Lower lobe of right lung (tissue), 2 donors: Measurements from ENCODE around the gene HOXA7. TPM values are rescaled to one million over a fixed set of nuclear protein-coding genes. Genes with fewer than 3 reads are reported as not detected.

Experiments used
- ATAC-seq, 2 donors: fragments of 200-7000 bp; cut with Tn5 transposase; one replicate each; pipeline ENCODE4 v1.9.1; 2020 to 2022; ENCODE audit warnings: mild to moderate bottlenecking in 2 of 2, moderate library complexity in 2 of 2
- DNase-seq: peaks from one replicate; pipeline ENCODE4 v3.0.0-alpha.2; 2020
- H3K27ac ChIP-seq: fragments of 200-600 bp; one replicate; pipeline ENCODE4 v1.8.0; 2022
- H3K27me3 ChIP-seq: fragments of 200-600 bp; one replicate; pipeline ENCODE4 v1.8.0; 2022; ENCODE audit warnings: low read depth
- H3K36me3 ChIP-seq: fragments of 200-600 bp; one replicate; pipeline ENCODE4 v1.8.0; 2022; ENCODE audit warnings: mild to moderate bottlenecking
- H3K4me1 ChIP-seq: fragments of 200-600 bp; one replicate; pipeline ENCODE4 v1.8.0; 2022
- H3K4me3 ChIP-seq: fragments of 200-600 bp; one replicate; pipeline ENCODE4 v1.8.0; 2022; ENCODE audit warnings: mild to moderate bottlenecking
- H3K9me3 ChIP-seq: fragments of 200-600 bp; one replicate; pipeline ENCODE4 v1.8.0; 2022
- CTCF ChIP-seq: fragments of 200-600 bp; IDR thresholded peaks from one replicate; pipeline ENCODE4 v1.8.0; 2022; ENCODE audit warnings: antibody characterized with exemption, mild to moderate bottlenecking
- intact Hi-C: fragments of 100-400 bp; cut with DNase I; formaldehyde crosslinking; loops from one replicate; pipeline ENCODE4 v1.11.0; 2022
- total RNA-seq: library from RNA; stranded (reverse); fragmentation: NEBNext Ultra II Directional; extraction: Animal tissue kit (Norgen Biotek cat#: 25700); gene quantifications from one replicate; pipeline ENCODE4 v1.2.1, GENCODE V29; 2021
- donor health status: DM: no; HTN: yes; CAD: no; lungs with severe emphysema.

HOXA7 gene
- total RNA-seq, 1 donor from 2014 or later, result 2.2 TPM

- no peaks in the 10 kb centered on the region for H3K36me3 ChIP-seq
- ATAC-seq (no peak), DNase-seq (no peak)
- no peaks in the 10 kb centered on the region for H3K9me3 ChIP-seq
- H3K4me1 ChIP-seq, result peaks cover 36% of the 10 kb centered on the region
- no peak overlapping the region for H3K4me3 ChIP-seq
- no peak for TF ChIP-seq CTCF
- no peak overlapping the region for H3K27ac ChIP-seq
- intact Hi-C loops, result no loop called here
- peaks cover 99% of the 10 kb centered on the region for H3K27me3 ChIP-seq
Observed at GRCh38 chr7:27176524-27176845, 20.0 kb upstream of the HOXA7 start.

- no peak overlapping the region for H3K4me3 ChIP-seq
- H3K27me3 ChIP-seq, result peaks cover 100% of the 10 kb centered on the region
- no peaks in the 10 kb centered on the region for H3K36me3 ChIP-seq
- H3K9me3 ChIP-seq, result no peaks in the 10 kb centered on the region
- intact Hi-C loops, result no loop called here
- TF ChIP-seq CTCF, result no peak
- DNase-seq (peak; percentile 12), ATAC-seq (no peak)
- peaks cover 36% of the 10 kb centered on the region for H3K4me1 ChIP-seq
- H3K27ac ChIP-seq, result no peak overlapping the region
Observed at GRCh38 chr7:27175626-27176523, 19.4 kb upstream of the HOXA7 start.

- peaks cover 38% of the 10 kb centered on the region for H3K4me1 ChIP-seq
- intact Hi-C loops, result no loop called here
- no peak for ATAC-seq
- H3K9me3 ChIP-seq, result no peaks in the 10 kb centered on the region
- no peak for DNase-seq
- H3K36me3 ChIP-seq, result no peaks in the 10 kb centered on the region
- no peak overlapping the region for H3K4me3 ChIP-seq
- TF ChIP-seq CTCF, result no peak
- peaks cover 100% of the 10 kb centered on the region for H3K27me3 ChIP-seq
- H3K27ac ChIP-seq, result no peak overlapping the region
Observed at GRCh38 chr7:27174874-27175625, 18.6 kb upstream of the HOXA7 start.

GRCh38 chr7:27173956-27174873, 17.7 kb upstream of the HOXA7 start, which contains the start of gene HOXA10:
Gene HOXA10, minus strand, starts transcription at chr7:27174320. Its CDS starts 14 bp downstream, at chr7:27174306.
- Histone ChIP-seq H3K27ac (no peak within 1 kb of the TSS), H3K4me1 (peaks cover 38% of the 10 kb centered on the region), H3K4me3 (peak within 1 kb of the TSS; percentile 56), H3K9me3 (no peaks in the 10 kb centered on the region), H3K36me3 (no peaks in the 10 kb centered on the region), H3K27me3 (peaks cover 100% of the 10 kb centered on the region)
- TF ChIP-seq CTCF, result no peak
- ATAC-seq (peak in 1 of 2 donors; percentile 14), DNase-seq (peak; percentile 43)
- intact Hi-C loops, result no loop called here

- intact Hi-C loops, result no loop called here
- Histone ChIP-seq H3K27ac (no peak overlapping the region), H3K9me3 (no peaks in the 10 kb centered on the region), H3K36me3 (no peaks in the 10 kb centered on the region), H3K27me3 (peaks cover 100% of the 10 kb centered on the region), H3K4me1 (peaks cover 40% of the 10 kb centered on the region), H3K4me3 (peak overlapping the region; percentile 56)
- DNase-seq, result peak; percentile 48
- ATAC-seq, result peak; percentile 71 to 73
- TF ChIP-seq CTCF, result no peak
Observed at GRCh38 chr7:27173511-27173955, 17.1 kb upstream of the HOXA7 start.
